Sigmoid colon (tissue), 7 donors: ENCODE results near the gene PROK1. TPM values are rescaled to one million over a fixed set of nuclear protein-coding genes. Genes with fewer than 3 reads are reported as not detected.
A peak's percentile ranks its signal among the peaks of the same experiment; 100 is the strongest.

Experiments used
- DNase-seq: peaks from one replicate; pipeline ENCODE4 v3.0.0-alpha.2; 2019
- H3K27ac ChIP-seq, 4 donors: fragments of 200-600 bp; sonication (generic); one replicate each; pipeline ENCODE4 v1.5.1; 2016 to 2019; ENCODE audit warnings: mild to moderate bottlenecking in 1 of 4
- H3K27me3 ChIP-seq, 3 donors: fragments of 200-600 bp; sonication (generic); one replicate each; pipeline ENCODE4 v1.5.1; 2019; ENCODE audit warnings: mild to moderate bottlenecking in 1 of 3
- H3K36me3 ChIP-seq, 4 donors: fragments of 200-600 bp; sonication (generic); one replicate each; pipeline ENCODE4 v1.5.1; 2016 to 2019
- H3K4me1 ChIP-seq, 4 donors: fragments of 200-600 bp; sonication (generic); one replicate each; pipeline ENCODE4 v1.5.1; 2017 to 2019
- H3K4me3 ChIP-seq, 4 donors: fragments of 200-600 bp; sonication (generic); one replicate each; pipeline ENCODE4 v1.5.1; 2017 to 2019; ENCODE audit warnings: mild to moderate bottlenecking in 2 of 4, moderate library complexity in 1 of 4
- H3K9me3 ChIP-seq, 4 donors: fragments of 200-600 bp in 3 of 4; sonication (generic) in 3 of 4; one replicate each; pipeline versions ENCODE4 v1.5.1 to v1.6.1; 2013 to 2019
- CTCF ChIP-seq, 4 experiments: fragments of 450-650 bp in 3 of 4; fragments of 200-600 bp in 1 of 4; IDR thresholded peaks; one replicate each; pipeline ENCODE4 v1.5.1; 2016 to 2019; ENCODE audit warnings: antibody characterized with exemption in 4 of 4, mild to moderate bottlenecking in 3 of 4, moderate library complexity in 2 of 4
- EP300 ChIP-seq, 4 donors: sonication (generic); formaldehyde crosslinking; IDR thresholded peaks; one replicate each; pipeline ENCODE4 v1.6.1; 2017; ENCODE audit warnings: antibody characterized with exemption in 4 of 4
- POLR2A ChIP-seq, 2 donors: fragments of 450-650 bp; IDR thresholded peaks; one replicate each; pipeline ENCODE4 v1.6.1; 2016; ENCODE audit warnings: antibody characterized with exemption in 2 of 2, mild to moderate bottlenecking in 2 of 2, moderate library complexity in 2 of 2
- POLR2AphosphoS5 ChIP-seq, 4 donors: sonication (generic); formaldehyde crosslinking; IDR thresholded peaks; one replicate each; pipeline ENCODE4 v1.6.1; 2017; ENCODE audit warnings: antibody characterized with exemption in 4 of 4
- WGBS, 2 donors: extraction: QIAGEN DNeasy Blood & Tissue Kit; methylation state at CpG; one replicate each; pipeline ENCODE4 v1.1.7; 2013; 5-methylcytosine and 5-hydroxymethylcytosine counted together
- intact Hi-C: fragments of 100-400 bp; cut with DNase I; formaldehyde crosslinking; loops from one replicate; pipeline ENCODE4 v1.15.1; 2023
- polyA plus RNA-seq, 3 donors: library from polyadenylated mRNA; stranded (reverse); fragments of 200-250 nt; gene quantifications; one replicate each; pipeline ENCODE4 v1.2.3, GENCODE V29; 2013
- total RNA-seq, 4 donors: library from RNA; depleted of rRNA; stranded (reverse); fragments of >200 nt; gene quantifications; one replicate each; pipeline ENCODE4 v1.1.0, GENCODE V29; 2016
- donor health status: healthy with polysubstance abuse.
- donor health status: Bipolar disorder and iron deficiency.
- donor health status: healthy.

The PROK1 gene
- total and polyA plus RNA-seq, 7 donors = 0.09 to 3.2 (median 0.46) TPM; not detected in 4

- no peak overlapping the region for H3K4me3 ChIP-seq
- no peaks in the 10 kb centered on the region for H3K9me3 ChIP-seq
- H3K27me3 ChIP-seq = no peaks in the 10 kb centered on the region
- no peak for TF ChIP-seq EP300 (IDR thresholded peaks at IDR 0.05)
- TF ChIP-seq POLR2AphosphoS5 (IDR thresholded peaks at IDR 0.05) = no peak
- TF ChIP-seq CTCF (IDR thresholded peaks at IDR 0.05) = no peak
- TF ChIP-seq POLR2A (IDR thresholded peaks at IDR 0.05) = no peak
- no peak overlapping the region for H3K27ac ChIP-seq
- 93 to 100% methylated on average over 1 of the region's 1 CpG for WGBS, 2 donors
- no peak for DNase-seq
- no peaks in the 10 kb centered on the region for H3K4me1 ChIP-seq
- intact Hi-C loops = no loop called here
- no peaks in the 10 kb centered on the region for H3K36me3 ChIP-seq
Observed at GRCh38 chr1:110418729-110419128, 32.2 kb upstream of the PROK1 start.

- WGBS, 2 donors = 90% methylated on average over 10 of the region's 10 CpGs
- intact Hi-C loops = no loop called here
- H3K4me3 ChIP-seq = no peak overlapping the region
- H3K4me1 ChIP-seq = no peaks in the 10 kb centered on the region
- no peak overlapping the region for H3K27ac ChIP-seq
- no peaks in the 10 kb centered on the region for H3K27me3 ChIP-seq
- no peaks in the 10 kb centered on the region for H3K36me3 ChIP-seq
- TF ChIP-seq POLR2A (IDR thresholded peaks at IDR 0.05) = no peak
- TF ChIP-seq CTCF (IDR thresholded peaks at IDR 0.05) = no peak
- no peak for TF ChIP-seq POLR2AphosphoS5 (IDR thresholded peaks at IDR 0.05)
- no peak for TF ChIP-seq EP300 (IDR thresholded peaks at IDR 0.05)
- no peak for DNase-seq
- H3K9me3 ChIP-seq = no peaks in the 10 kb centered on the region
Observed at GRCh38 chr1:110420023-110420662, 30.8 kb upstream of the PROK1 start.

GRCh38 chr1:110420874-110421793, 29.8 kb upstream of the PROK1 start:
- no peak for TF ChIP-seq POLR2AphosphoS5 (IDR thresholded peaks at IDR 0.05)
- TF ChIP-seq CTCF (IDR thresholded peaks at IDR 0.05) = no peak
- TF ChIP-seq POLR2A (IDR thresholded peaks at IDR 0.05) = no peak
- no peak for TF ChIP-seq EP300 (IDR thresholded peaks at IDR 0.05)
- Histone ChIP-seq H3K9me3 (no peaks in the 10 kb centered on the region), H3K36me3 (no peaks in the 10 kb centered on the region), H3K4me3 (no peak overlapping the region), H3K27ac (no peak overlapping the region), H3K27me3 (no peaks in the 10 kb centered on the region), H3K4me1 (no peaks in the 10 kb centered on the region)
- WGBS, 2 donors = 51 to 61% methylated on average over 2 of the region's 2 CpGs
- intact Hi-C loops = no loop called here
- DNase-seq = no peak

GRCh38 chr1:110424699-110425611, 26.0 kb upstream of the PROK1 start:
- 63 to 76% methylated on average over 9 of the region's 9 CpGs for WGBS, 2 donors
- Histone ChIP-seq H3K36me3 (no peaks in the 10 kb centered on the region), H3K4me3 (no peak overlapping the region), H3K27me3 (peaks cover 0 to 1% (median 0%) of the 10 kb centered on the region in 3 donors), H3K9me3 (no peaks in the 10 kb centered on the region), H3K4me1 (no peaks in the 10 kb centered on the region), H3K27ac (no peak overlapping the region)
- DNase-seq = peak; percentile 55
- peak in 1 of 4 donors; percentile 37 for TF ChIP-seq POLR2AphosphoS5 (IDR thresholded peaks at IDR 0.05)
- no peak for TF ChIP-seq POLR2A (IDR thresholded peaks at IDR 0.05)
- TF ChIP-seq EP300 (IDR thresholded peaks at IDR 0.05) = peak in 1 of 4 donors; percentile 29
- TF ChIP-seq CTCF (IDR thresholded peaks at IDR 0.05) = no peak
- intact Hi-C loops = no loop called here
